Fibroblast of lung (primary cell): Measurements from ENCODE around the gene GRWD1. TPM values are rescaled to one million over a fixed set of nuclear protein-coding genes. Genes with fewer than 3 reads are reported as not detected.

Experiments
- DNase-seq, 2 donors: peaks; one replicate each; pipeline versions ENCODE4 v3.0.0 to v3.0.0-alpha.2; 2010; ENCODE audit warnings: low read depth in 2 of 2
- H2AFZ ChIP-seq: 2 replicates; pipeline ENCODE4 v1.5.1; 2012; ENCODE audit warnings: low read length, control low read depth, inconsistent platforms
- H3K27ac ChIP-seq: 2 replicates; pipeline ENCODE4 v1.5.1; 2011; ENCODE audit warnings: low read length, control low read depth; ENCODE audit not compliant: insufficient read depth
- H3K27me3 ChIP-seq: 2 replicates; pipeline ENCODE4 v1.5.1; 2011; ENCODE audit warnings: mild to moderate bottlenecking, low read length; ENCODE audit not compliant: control insufficient read depth, insufficient read depth
- H3K36me3 ChIP-seq: 2 replicates; pipeline ENCODE4 v1.5.1; 2011; ENCODE audit warnings: low read length; ENCODE audit not compliant: control insufficient read depth, insufficient read depth
- H3K4me1 ChIP-seq: 2 replicates; pipeline ENCODE4 v1.5.1; 2011; ENCODE audit warnings: low read length; ENCODE audit not compliant: control insufficient read depth, insufficient read depth; ENCODE audit errors: extremely low read depth
- H3K4me2 ChIP-seq: 2 replicates; pipeline ENCODE4 v1.5.1; 2011; ENCODE audit warnings: low read length, control low read depth; ENCODE audit not compliant: insufficient read depth; ENCODE audit errors: extremely low read depth
- H3K4me3 ChIP-seq, 4 experiments: fragments of 200-600 bp in 1 of 4; sonication (generic) in 1 of 4; replicated peaks in 1 of 4; 2 replicates each; pipeline ENCODE4 v1.5.1; 2011 to 2016; ENCODE audit warnings: low read length in 4 of 4, low read depth in 3 of 4, mild to moderate bottlenecking in 3 of 4, control low read depth in 2 of 4, inconsistent platforms in 1 of 4, mixed read lengths in 1 of 4; ENCODE audit not compliant: insufficient read depth in 1 of 4; ENCODE audit errors: control extremely low read depth in 1 of 4
- H3K79me2 ChIP-seq: 2 replicates; pipeline ENCODE4 v1.5.1; 2012; ENCODE audit warnings: mild to moderate bottlenecking, low read length, inconsistent platforms; ENCODE audit not compliant: control insufficient read depth, insufficient read depth
- H3K9ac ChIP-seq: 2 replicates; pipeline ENCODE4 v1.5.1; 2011; ENCODE audit warnings: mild to moderate bottlenecking, low read length, control low read depth; ENCODE audit not compliant: insufficient read depth
- H3K9me3 ChIP-seq: 2 replicates; pipeline ENCODE4 v1.5.1; 2012; ENCODE audit warnings: low read depth, low read length; ENCODE audit not compliant: control insufficient read depth, insufficient read depth
- H4K20me1 ChIP-seq: 2 replicates; pipeline ENCODE4 v1.5.1; 2011; ENCODE audit warnings: low read length; ENCODE audit not compliant: control insufficient read depth, insufficient read depth; ENCODE audit errors: extremely low read depth
- EZH2 ChIP-seq: IDR thresholded peaks from 2 replicates; pipeline ENCODE4 v1.5.1; 2012; ENCODE audit warnings: low read length, control low read depth, mild to moderate bottlenecking; ENCODE audit errors: missing control alignments
- polyA plus RNA-seq, 2 donors: library from polyadenylated mRNA; depleted of rRNA in 1 of 2; stranded (reverse) in 1 of 2; unstranded in 1 of 2; fragments of >200 nt; gene quantifications; 2 replicates each; pipeline ENCODE4 v1.2.1, GENCODE V29; 2011 to 2012; ENCODE audit warnings: missing spikeins in 1 of 2
- total RNA-seq: library from RNA; depleted of rRNA; stranded (reverse); fragments of >200 nt; gene quantifications from 2 replicates; pipeline ENCODE4 v1.2.1, GENCODE V29; 2014
- TF ChIP-seq, protein P1 (sequence below), 2 donors: IDR thresholded peaks in 1 of 2; conservative IDR thresholded peaks in 1 of 2; 1 replicate in 1 of 2; 2 replicates in 1 of 2; pipeline ENCODE4 v1.5.1; 2011 to 2012; ENCODE audit warnings: low read length in 2 of 2, control low read depth in 1 of 2, inconsistent platforms in 1 of 2, low read depth in 1 of 2, mild to moderate bottlenecking in 1 of 2

Gene GRWD1
- total and polyA plus RNA-seq, 2 donors (not counting 1 experiment from before 2014, with no cell fraction given): 9.1 to 14.7 TPM

DNA sequence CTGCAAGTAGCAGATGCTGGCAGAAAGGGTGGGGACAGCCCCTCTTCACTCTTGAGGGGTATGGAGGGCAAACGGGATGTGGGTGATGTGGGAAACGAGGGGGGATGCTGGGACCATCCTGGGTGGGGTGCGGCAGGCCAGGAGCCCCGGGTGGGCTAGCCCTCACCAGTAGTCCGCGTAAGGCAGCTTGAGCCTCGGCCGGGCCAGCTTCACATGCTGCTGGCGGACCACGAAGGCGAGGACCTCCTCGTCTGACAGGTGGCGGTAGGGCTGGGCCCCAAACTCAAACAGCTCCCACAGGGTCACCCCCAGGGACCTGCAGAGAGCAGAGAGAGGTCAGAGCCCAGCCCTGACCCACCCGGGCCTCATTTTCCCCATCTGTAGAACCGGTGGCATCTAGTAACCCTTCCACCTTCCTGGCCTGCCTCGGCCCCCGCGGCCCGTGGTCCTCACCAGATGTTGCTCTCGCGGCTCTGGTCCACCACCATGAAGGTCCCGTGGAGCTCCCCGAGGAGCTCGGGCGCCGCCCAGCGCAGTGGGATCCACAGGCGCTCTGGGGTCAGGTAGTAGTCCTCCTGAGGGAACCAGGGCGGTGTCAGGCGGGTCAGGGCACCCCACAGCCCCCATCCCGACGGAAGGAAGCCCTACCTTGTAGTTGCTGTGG lies 55.2 kb downstream of the GRWD1 start:
- no peak overlapping the region for H3K9ac ChIP-seq
- H3K4me1 ChIP-seq: no peaks in the 10 kb centered on the region
- H3K36me3 ChIP-seq: no peaks in the 10 kb centered on the region
- H4K20me1 ChIP-seq: no peaks in the 10 kb centered on the region
- H3K27me3 ChIP-seq: peaks cover 25% of the 10 kb centered on the region
- no peaks in the 10 kb centered on the region for H3K9me3 ChIP-seq
- DNase-seq: no peak
- H3K4me3 ChIP-seq: no peak overlapping the region
- no peak overlapping the region for H2AFZ ChIP-seq
- no peak overlapping the region for H3K4me2 ChIP-seq
- H3K79me2 ChIP-seq: no peaks in the 10 kb centered on the region
- no peak for TF ChIP-seq EZH2
- TF ChIP-seq, protein P1, sequence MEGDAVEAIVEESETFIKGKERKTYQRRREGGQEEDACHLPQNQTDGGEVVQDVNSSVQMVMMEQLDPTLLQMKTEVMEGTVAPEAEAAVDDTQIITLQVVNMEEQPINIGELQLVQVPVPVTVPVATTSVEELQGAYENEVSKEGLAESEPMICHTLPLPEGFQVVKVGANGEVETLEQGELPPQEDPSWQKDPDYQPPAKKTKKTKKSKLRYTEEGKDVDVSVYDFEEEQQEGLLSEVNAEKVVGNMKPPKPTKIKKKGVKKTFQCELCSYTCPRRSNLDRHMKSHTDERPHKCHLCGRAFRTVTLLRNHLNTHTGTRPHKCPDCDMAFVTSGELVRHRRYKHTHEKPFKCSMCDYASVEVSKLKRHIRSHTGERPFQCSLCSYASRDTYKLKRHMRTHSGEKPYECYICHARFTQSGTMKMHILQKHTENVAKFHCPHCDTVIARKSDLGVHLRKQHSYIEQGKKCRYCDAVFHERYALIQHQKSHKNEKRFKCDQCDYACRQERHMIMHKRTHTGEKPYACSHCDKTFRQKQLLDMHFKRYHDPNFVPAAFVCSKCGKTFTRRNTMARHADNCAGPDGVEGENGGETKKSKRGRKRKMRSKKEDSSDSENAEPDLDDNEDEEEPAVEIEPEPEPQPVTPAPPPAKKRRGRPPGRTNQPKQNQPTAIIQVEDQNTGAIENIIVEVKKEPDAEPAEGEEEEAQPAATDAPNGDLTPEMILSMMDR (conservative IDR thresholded peaks at IDR 0.05 in 1 of 2, IDR thresholded peaks at IDR 0.05 in 1 of 2; ENCODE audit: low read depth in 1 of 2, low read length in 2 of 2): no peak
- H3K27ac ChIP-seq: no peak overlapping the region

DNA sequence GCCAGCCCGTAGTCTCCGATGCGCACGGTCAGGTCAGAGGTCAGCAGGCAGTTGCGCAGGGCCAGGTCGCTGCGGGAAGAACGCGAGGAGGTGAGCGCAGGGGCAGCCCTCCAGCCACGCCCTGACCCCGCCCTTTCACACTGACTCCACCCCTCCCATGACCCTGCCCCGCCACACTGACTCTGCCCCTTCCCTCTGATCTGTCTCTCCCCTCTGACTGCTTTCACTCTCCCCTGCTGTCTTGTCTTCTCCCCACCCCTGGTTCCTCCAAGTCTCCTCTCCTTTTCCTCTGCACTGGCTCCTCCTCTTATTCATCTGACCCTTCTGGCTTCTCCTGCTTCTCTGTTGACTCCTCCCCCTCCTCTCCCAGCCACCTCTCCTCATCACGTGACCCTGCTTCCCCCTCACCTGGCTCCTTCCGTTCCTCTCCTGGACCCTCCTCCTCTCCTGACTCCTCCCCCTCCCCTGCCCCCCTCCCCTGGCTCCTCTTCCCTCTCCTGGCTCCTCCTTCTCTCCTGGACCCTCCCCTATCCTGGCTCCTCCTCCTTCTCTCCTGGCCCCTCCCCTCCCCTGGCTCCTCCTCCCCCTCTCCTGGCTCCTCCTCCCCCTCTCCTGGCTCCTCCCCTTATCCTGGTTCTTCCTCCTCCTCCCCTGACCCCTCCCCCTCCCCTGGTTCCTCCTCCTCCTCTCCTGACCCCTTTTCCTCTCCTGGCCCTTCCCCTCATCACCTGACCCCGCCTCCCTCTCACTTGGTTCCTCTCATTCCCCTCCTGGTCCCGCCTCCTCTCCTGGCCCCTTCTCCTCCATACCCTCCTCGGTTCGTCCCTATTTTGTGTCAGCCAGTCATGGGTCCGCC lies 55.9 kb downstream of the GRWD1 start:
- H3K9me3 ChIP-seq: no peaks in the 10 kb centered on the region
- no peak overlapping the region for H3K4me3 ChIP-seq
- H3K27me3 ChIP-seq: peaks cover 25% of the 10 kb centered on the region
- H3K9ac ChIP-seq: no peak overlapping the region
- DNase-seq: no peak
- TF ChIP-seq EZH2: no peak
- TF ChIP-seq, protein P1 (conservative IDR thresholded peaks at IDR 0.05 in 1 of 2, IDR thresholded peaks at IDR 0.05 in 1 of 2; ENCODE audit: low read depth in 1 of 2, low read length in 2 of 2): no peak
- no peak overlapping the region for H2AFZ ChIP-seq
- H3K36me3 ChIP-seq: no peaks in the 10 kb centered on the region
- H3K4me2 ChIP-seq: no peak overlapping the region
- H3K27ac ChIP-seq: no peak overlapping the region
- H3K4me1 ChIP-seq: no peaks in the 10 kb centered on the region
- H3K79me2 ChIP-seq: no peaks in the 10 kb centered on the region
- H4K20me1 ChIP-seq: no peaks in the 10 kb centered on the region

DNA sequence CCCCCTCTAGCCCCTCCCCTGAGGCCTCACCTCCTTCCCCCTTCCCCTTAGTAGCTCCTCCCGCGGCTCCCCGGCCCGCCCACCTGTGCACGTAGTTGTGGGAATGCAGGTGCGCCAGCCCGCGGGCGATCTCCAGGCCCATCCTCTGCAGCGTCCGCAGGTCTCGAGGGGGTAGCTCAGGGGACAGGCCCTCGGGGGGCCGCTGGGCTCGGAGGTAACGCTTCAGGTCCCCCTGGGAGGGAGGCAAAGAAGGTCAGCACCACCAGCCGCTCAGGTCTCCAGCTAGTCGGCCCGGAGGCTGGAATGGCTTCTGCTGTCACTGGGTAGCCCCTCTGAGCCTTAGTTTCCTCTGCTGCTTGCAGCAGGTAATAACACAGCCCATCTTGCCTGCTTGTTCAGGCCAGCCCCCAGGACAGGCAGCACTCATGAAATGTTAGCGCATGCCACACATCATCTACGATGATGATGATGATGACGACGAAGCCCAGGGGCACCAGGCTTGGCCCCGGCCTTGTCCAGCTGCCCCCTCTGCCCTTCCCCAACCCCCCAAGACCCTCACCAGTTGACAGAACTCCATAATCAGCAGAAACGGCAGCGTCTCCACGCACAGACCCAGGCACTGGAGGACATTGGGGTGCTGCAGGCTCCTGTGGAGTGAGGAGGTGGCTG lies 56.7 kb downstream of the GRWD1 start:
- Histone ChIP-seq H3K4me1 (no peaks in the 10 kb centered on the region), H2AFZ (no peak overlapping the region), H3K9ac (no peak overlapping the region), H3K4me2 (no peak overlapping the region), H3K27ac (no peak overlapping the region), H4K20me1 (no peaks in the 10 kb centered on the region), H3K79me2 (no peaks in the 10 kb centered on the region), H3K4me3 (no peak overlapping the region), H3K27me3 (peaks cover 18% of the 10 kb centered on the region), H3K36me3 (no peaks in the 10 kb centered on the region), H3K9me3 (no peaks in the 10 kb centered on the region)
- TF ChIP-seq, protein P1 (conservative IDR thresholded peaks at IDR 0.05 in 1 of 2, IDR thresholded peaks at IDR 0.05 in 1 of 2; ENCODE audit: low read depth in 1 of 2, low read length in 2 of 2): no peak
- no peak for TF ChIP-seq EZH2
- no peak for DNase-seq
